Measurements from ENCODE around the gene FAM3D.

Gene FAM3D

DNA sequence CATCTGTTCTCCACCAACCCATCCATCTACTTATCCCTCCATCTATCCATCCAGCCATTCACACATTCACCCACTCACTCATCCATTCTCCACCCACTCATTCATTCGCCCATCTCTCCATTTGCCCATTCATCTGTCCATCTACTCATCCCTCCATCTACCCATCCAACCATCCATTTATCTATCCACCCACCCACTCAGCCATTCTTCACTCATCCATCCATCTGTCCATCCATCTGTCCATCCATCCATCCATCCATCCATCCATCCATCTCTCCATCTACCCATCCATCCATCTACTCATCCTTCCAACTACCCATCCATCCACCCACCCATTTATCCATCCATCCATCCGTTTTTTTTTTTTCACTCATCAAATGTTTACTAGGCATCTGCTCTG lies 13.9 kb downstream of the FAM3D start:
- no peak for DNase-seq

DNA sequence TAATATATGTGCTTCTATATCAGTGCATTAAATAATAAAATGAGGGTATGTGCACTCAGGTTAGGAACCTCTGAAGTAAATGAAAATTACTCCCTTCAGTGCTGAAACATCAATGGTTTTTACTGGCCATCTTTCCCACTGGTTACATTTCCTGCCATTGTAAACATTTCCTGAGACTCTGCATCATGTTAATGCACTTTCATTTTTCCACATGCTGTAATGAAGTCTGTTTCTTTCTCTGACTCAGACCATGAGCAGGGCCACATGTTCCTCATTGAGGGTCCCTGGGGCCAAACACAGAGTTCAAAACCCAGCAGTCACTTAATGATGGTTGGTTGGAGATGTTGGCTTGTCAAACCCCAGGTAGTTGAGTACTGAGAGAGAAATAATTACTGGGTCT lies 15.3 kb downstream of the FAM3D start:
- no peak for DNase-seq

- DNase-seq = no peak
Observed at GRCh38 chr3:58647381-58648141, 19.0 kb downstream of the FAM3D start.

DNA sequence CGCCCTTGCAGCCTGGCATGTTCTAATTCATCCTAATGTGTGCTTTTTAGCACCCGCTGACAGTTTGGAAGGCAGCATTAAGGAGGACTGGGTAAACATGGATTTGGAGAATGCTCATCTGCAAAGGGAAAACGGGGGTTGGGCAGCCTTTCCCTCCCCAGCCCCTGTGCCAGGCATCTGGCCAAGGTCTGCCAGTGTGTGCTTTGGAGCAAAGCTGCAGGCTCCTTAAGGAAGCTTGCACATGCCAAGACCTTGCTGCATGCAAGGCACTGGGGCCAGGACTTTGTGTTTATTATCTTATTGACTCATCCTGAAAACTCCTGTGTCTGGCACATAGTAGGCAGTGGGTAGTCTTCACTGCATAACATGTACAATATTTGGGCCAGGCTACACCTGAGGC lies 20.1 kb downstream of the FAM3D start:
- no peak for DNase-seq

DNA sequence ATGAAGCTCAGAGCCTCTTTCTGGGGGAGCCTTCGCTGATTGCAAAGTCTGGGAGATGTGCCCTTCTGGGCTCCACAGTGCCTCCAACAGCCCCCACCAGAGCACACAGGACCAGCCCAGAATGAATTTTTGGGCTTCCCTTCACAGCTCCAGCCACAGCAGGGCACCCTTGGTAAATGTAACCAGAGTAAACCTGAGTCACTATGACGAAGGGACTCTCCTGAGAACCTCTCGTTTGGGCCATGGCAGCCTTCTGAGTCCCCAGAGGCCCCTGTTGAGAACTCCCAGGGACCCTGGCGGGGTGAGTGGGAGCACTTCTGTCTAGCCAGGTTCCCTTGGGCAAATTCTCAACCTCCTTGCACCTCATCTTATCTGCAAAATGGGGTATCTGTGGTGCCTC lies 20.8 kb downstream of the FAM3D start:
- no peak for DNase-seq

- no peak for DNase-seq
Observed at GRCh38 chr3:58642846-58643245, 23.7 kb downstream of the FAM3D start.

DNA sequence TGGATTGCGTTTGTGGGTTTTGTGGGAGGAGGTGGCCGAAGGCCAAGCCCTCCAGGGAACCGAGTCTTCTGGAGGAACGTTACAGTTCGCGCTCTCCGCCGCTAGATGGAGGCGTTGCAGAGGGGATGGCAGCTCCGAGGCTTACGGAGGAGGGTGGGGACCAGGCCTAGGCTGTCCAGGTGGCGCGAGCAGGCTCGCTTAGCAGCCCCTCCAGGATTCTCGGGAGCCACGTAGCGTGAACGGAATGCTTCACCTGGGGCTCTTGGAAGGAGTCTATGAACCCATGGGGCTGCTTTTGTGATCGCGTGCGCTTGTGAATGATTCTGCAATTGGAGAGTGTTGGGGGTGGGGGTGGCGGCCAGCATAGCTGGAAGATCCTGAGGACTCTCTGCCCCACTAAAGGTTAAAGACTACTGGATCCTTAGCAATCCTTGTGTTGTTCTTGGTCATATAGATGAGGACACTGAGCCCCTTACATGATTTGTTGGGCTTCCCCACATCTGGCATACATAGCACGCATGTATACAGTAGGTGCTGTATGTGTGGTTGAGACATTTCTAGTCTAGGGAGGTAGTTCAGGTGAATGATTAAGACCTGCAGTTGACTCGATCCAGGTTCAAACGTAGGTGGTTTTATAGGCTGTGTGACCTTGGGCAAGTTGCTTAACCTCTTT lies 25.7 kb downstream of the FAM3D start:
- DNase-seq = no peak

GRCh38 chr3:58639842-58640241 lies 26.7 kb downstream of the FAM3D start:
- DNase-seq = no peak

GRCh38 chr3:58639001-58639400 lies 27.6 kb downstream of the FAM3D start:
- no peak for DNase-seq

GRCh38 chr3:58638591-58638990 lies 28.0 kb downstream of the FAM3D start:
- DNase-seq = no peak

DNA sequence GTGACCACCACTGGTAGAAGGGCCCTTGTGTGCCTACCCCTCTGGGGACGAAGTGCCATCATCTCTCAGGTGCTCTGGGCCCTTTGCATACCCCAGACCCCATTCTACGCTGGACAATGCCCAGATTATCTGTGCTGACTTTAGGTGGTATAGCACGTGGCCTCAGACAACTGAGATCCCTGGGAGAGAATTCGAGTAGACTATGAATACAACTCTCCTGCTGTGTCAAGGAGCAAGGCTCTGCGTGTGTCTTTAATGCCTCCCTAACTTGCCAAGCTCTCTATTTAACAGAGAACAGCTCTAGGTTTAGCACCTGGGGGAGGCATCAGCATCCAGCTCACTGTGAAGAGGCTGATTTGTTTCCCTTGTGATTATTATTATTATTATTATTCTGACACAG lies 29.1 kb downstream of the FAM3D start:
- no peak for DNase-seq

- DNase-seq = no peak
Observed at GRCh38 chr3:58635371-58636285, 30.9 kb downstream of the FAM3D start.

- DNase-seq = no peak
Observed at GRCh38 chr3:58633157-58633865, 33.3 kb downstream of the FAM3D start.

DNA sequence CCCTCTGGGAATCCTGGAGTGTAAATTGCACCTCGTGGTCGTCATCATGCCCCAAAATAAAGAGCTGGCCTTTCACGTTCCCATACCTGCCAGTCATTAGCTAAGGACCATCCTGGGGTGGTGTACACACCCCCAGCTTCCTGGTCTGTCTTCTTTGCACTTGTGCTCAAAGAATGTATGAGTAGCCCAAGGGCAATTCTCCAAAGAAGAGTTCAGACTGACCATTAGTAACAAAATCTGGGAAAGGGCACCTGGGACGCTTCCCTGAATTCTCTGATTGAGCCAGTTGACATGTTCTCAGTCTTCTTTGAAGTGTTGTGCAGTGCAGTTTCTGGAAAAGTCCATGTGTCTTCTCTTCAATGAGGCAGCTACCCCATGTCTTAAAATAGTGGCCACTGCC lies 34.8 kb downstream of the FAM3D start:
- DNase-seq = no peak

DNA sequence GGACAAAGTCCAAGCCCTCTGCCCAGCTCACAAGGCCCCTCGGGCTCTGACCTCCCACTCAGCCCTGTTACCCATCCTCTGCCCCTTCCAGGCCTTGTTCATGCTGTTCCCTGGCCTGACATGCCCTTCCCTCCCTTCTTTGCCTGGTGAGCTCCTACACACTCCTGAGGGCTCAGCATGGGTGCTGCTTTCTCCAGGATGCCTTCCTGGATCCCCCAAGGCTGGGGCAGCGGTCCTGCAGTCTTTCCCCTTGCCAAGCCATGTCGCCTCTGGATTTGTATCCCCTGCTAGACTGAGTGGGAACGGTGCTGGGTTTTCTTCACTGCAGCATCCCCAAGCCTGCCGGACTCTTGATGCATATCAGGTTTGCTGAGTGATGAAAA lies 35.9 kb downstream of the FAM3D start:
- DNase-seq = no peak

DNA sequence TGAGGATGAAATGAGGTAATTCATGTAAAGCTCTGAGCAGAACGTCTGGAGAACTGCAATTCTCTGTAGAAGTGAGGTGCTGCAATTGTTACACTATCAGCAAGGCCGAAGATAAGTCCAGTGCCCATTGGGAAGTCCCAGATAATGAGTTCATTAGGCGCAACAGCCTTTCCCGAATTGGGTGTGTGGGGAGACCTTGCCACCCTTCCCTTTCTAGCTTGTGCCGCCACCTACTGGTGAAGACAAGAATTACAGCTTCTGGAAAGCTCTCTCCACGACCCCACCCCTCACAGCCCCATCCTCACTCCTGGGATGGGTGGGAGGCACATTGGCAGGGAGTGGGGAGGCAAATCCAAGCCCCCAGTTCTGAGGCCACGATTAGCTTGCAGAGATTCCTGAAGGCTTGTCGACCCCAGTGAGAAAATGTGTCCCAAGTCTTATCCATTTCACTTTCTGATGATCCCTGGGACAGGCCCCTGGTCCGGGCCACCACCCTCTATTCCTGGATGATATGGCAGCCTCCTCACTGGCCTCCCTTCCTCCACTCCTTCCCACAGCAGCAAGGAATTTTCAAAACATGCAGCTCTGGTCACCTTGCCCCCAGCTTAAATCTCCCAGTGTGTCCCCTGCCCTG lies 36.4 kb downstream of the FAM3D start:
- no peak for DNase-seq

GRCh38 chr3:58629629-58630028 lies 36.9 kb downstream of the FAM3D start:
- no peak for DNase-seq

DNA sequence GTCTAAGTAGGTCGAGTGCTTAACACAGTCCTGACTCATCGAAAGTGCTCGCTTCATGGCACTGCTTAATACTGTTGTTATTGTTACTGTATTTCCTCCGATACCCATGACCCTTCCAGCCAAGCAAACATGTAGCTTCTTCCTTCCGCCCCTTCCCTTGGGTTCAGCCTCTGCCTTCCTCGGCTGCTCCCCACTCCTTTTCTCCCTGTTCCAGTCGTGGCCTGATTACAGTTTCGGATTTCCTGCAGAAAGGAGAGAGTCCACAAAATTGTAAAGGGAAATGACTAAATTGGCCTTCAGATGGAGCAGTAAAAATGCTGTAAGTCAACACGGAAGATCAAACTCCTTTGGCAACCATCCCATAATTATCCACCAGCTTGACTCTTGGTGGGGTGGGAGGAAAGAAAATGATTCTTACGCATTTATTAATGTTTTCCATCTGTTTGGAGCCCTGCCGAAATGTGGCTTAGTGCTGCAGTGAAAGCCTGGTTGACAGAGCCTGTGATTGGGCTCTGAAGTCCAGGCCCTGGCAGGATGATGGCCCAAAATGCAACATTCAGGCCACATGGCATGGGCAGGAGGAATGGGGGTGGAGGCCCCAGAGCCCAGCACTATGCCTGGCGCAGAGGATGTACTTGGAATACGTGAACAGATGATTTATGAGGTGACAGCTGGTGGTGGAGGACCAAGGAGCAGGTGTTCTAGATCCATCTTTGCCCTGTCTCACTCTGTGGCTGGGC lies 37.6 kb downstream of the FAM3D start:
- no peak for DNase-seq

DNA sequence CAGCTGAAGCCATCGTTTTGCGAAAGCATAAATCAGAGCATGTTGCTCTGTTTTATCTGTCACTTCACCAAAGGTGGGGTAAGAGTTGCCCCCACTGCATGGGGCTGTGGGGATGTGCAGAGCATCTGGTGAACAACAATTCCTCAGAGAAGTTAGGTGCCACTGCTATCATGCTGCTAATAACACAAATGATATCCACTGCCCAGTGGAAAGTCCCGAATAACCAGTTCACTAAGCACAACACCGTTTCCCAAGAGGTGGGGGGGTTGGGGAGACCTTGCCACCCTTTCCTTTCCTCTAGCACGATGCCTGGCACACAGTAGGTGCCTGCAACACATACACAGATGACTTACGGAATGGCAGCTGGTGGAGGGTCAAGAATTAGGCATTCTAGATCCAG lies 38.6 kb downstream of the FAM3D start:
- DNase-seq = no peak

DNA sequence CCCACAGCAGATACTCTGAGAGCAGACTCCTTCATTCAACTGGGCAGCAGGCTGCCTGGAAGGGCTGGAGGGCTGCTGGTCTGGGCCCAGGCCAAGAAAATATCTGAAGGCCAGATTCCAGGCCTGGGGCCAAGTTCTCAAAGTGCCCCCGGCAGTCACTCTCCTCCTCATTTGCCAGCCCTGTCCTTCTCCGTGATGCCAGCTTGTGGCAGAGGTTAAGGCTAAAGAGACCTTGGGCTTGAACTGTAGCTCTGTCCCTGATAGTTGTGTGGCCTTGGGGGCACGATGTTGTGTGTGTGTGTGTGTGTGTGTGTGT lies 39.0 kb downstream of the FAM3D start:
- no peak for DNase-seq

- DNase-seq = no peak
Observed at GRCh38 chr3:58626841-58627569, 39.6 kb downstream of the FAM3D start.
